CD4-positive, alpha-beta T cell treated with Interleukin-15 for 4 hours (primary cell): Measurements from ENCODE around the gene SYTL3.
A peak's percentile ranks its signal among the peaks of the same experiment; 100 is the strongest.
"Not testable (repeated sequence)": the region's sequence is repeated elsewhere in the genome, so short reads cannot be mapped to it uniquely, and the experiment has no call there.

Source experiments
- DNase-seq: peaks from one replicate; pipeline ENCODE4 v3.0.0-alpha.2; 2020; ENCODE audit warnings: low spot score

SYTL3 gene, protein sequence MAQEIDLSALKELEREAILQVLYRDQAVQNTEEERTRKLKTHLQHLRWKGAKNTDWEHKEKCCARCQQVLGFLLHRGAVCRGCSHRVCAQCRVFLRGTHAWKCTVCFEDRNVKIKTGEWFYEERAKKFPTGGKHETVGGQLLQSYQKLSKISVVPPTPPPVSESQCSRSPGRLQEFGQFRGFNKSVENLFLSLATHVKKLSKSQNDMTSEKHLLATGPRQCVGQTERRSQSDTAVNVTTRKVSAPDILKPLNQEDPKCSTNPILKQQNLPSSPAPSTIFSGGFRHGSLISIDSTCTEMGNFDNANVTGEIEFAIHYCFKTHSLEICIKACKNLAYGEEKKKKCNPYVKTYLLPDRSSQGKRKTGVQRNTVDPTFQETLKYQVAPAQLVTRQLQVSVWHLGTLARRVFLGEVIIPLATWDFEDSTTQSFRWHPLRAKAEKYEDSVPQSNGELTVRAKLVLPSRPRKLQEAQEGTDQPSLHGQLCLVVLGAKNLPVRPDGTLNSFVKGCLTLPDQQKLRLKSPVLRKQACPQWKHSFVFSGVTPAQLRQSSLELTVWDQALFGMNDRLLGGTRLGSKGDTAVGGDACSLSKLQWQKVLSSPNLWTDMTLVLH

GRCh38 chr6:158649289-158650143 is at the start of gene SYTL3:
Gene SYTL3 (plus strand): TSS chr6:158650054. CDS start chr6:158663269, 13,215 bp downstream.
- peak; percentile 86 for DNase-seq

- no peak for DNase-seq
Measured at GRCh38 chr6:158603261-158604047, 46.4 kb upstream of the SYTL3 start.

- no peak for DNase-seq
Measured at GRCh38 chr6:158604048-158604406, 45.8 kb upstream of the SYTL3 start.

GRCh38 chr6:158605266-158605878 is 44.5 kb upstream of the SYTL3 start:
- peak; percentile 47 for DNase-seq

DNA sequence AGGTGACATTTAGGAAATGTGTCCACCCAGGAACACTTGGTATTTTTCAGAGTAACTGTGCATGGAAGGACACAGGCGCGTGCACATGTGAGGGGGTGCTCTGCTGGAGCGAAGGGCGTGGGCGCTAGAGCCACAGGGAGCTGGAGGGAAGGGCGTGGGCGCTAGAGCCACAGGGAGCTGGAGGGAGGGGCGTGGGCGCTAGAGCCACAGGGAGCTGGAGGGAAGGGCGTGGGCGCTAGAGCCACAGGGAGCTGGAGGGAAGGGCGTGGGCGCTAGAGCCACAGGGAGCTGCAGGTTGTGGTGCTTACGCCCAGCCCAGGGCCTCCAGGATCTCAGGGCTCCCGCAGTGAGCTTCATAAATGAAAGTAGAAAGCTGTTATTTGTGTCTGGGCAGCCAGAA is 43.8 kb upstream of the SYTL3 start:
- DNase-seq = not testable (repeated sequence)

DNA sequence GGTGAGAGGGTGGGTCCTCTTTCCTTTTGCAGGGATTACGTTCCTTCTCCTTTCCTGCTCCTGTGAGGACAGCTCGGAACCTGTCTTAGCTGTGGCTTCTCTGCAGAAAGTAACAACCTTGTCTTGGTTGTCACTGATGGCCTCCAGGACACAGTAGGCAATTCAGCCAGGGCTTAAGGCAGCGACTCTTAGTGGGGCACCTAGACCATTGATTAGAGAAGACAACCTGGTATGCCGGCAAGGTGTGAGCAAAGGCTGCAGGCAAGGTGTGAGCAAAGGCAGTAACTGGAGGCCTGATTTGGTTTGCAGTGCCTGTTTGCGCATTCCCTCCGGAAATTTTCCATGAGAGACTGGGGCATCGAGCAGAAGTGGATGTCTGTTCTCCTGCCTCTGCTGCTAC is 42.9 kb upstream of the SYTL3 start:
- DNase-seq = no peak

DNA sequence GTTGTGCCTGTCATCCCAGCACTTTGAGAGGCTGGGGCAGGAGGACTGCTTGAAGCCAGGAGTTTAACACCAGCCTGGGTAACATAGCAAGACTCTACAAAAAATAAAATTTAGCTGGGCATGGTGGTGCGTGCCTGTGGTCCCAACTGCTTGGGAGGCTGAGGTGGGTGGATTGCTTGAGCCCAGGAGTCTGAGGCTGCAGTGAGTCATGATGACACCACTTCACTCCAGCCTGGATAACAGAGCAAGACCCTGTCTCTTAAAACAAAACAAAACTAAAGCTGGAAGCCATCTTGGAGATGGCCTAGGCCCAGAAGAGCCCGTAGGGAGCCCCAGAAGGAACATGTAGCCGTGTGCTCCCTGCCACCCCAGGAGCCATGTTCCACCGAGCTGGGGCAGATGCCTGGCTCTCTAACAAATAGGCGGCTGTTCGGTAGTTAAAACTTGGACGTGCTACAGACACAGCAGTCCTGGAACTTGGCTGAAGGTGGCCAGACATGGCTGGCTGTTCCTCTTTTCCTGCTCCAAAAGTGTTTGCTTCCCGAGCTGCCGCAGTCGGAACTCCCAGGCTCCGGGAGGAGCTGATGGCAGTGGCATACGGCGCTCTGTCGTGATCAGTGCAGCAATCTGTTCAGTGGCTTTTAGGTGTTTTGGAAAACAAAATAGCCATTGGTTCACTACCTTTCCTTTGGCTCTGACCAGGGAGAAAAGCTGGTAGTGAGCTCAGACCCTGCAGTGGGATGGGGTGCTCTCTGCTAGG is 42.3 kb upstream of the SYTL3 start:
- DNase-seq = no peak

- no peak for DNase-seq
Measured at GRCh38 chr6:158608221-158608620, 41.6 kb upstream of the SYTL3 start.

GRCh38 chr6:158609455-158610155 is 40.2 kb upstream of the SYTL3 start:
- no peak for DNase-seq

DNA sequence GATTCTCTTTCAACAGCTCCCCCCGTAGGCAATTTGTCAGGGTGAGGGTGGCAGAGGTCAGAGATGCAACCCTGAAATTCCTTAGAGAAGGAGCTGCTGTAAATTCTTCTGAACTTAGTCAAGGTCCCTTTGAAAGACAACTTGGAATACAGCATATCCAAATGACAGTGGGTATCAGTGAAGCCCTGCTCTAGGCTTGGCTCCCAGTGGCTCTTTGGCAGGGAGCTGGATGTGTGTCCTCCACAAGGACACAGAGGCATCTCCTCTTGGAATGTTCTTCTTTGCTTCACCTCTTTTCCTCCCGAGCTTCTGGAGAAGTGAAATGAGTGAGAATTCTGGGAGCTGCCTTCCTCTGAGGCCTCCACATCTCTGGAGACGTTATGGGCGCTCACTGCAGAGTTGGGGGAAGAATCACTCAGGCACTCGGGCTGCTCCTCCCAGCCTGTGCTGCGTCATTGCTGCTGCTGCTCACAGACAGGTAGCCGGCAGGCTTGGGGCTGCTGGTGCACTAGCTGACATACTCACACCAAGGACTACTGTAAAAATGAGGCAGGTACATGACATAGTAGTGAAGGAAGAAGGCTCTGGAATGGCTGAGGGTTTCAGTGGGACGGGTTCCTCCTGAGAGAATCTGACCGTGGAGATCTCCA is 39.4 kb upstream of the SYTL3 start:
- DNase-seq = no peak

DNA sequence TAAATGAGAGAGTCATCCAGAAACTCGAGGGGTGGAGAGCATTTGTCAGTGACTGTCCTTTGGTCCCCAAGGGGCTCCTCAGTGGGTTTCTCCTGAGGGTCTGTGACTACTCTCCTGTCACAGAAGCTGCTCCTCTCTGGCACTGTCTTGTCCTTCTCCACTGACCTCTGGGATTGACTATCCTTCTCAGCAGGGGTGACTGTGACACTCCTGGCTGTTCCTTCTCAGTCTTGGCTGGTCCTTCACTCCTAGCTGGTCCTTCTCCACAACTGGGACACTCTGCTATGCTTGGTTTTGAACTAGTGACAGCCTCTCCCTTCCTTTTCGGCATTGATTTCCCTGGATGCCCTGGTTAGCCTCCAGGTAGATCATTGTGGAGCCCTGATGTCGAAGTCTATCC is 38.8 kb upstream of the SYTL3 start:
- DNase-seq = no peak

GRCh38 chr6:158611541-158612370 is 38.1 kb upstream of the SYTL3 start:
- DNase-seq = no peak

DNA sequence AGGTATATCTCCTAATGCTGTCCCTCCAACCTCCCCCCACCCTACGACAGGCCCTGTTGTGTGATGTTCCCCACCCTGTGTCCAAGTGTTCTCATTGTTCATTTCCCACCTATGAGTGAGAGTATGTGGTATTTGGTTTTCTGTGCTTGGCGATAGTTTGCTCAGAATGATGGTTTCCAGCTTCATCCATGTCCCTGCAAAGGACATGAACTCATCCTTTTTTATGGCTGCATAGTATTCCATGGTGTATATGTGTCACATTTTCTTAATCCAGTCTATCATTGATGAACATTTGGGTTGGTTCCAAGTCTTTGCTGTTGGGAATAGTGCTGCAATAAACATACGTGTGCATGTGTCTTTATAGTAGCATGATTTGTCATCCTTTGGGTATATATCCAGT is 35.2 kb upstream of the SYTL3 start:
- DNase-seq = not testable (repeated sequence)

- DNase-seq = not testable (repeated sequence)
Measured at GRCh38 chr6:158618289-158618688, 31.6 kb upstream of the SYTL3 start.

DNA sequence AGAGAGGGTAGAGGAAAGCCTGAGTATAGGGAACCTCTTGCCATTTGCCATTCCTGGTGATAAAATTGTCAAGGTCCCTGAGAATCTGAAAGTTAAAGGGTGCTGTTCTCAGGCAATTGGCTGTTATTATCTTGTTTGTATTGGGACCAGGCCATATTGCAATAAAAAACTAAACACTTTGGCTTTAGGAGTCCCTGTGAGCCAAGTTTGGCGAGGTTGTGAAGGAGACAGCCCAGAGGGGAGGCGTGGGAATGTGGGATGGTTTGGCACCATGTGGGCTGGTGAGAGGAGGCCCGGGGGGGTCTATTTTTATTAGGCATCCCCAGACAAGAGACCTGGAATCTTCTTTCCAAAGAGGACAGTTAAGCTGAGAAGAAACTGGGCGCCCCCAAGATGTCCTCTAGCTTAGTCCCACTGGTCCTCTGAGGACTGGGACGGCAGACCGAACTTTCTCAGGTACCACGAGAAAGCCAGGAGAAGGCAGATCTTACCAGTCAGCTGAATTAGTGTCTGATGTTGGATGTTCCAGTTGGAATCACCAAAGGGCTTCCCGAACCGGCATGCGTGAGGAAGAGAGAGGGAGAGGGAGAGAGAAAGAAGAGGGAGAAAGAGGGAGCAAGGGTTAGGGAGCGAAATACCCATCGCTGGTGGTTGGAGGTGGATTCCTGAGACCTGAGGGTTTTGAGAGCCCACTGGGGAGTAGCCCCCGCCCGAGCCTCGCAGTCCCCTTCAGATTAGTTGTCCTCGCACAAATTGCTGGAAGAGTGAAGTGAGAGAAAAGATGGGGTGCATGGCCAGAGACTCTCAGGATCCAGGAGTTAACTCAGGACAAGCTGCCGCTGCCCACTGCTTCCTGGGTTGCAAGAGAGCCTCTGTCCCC is 29.7 kb upstream of the SYTL3 start:
- no peak for DNase-seq

DNA sequence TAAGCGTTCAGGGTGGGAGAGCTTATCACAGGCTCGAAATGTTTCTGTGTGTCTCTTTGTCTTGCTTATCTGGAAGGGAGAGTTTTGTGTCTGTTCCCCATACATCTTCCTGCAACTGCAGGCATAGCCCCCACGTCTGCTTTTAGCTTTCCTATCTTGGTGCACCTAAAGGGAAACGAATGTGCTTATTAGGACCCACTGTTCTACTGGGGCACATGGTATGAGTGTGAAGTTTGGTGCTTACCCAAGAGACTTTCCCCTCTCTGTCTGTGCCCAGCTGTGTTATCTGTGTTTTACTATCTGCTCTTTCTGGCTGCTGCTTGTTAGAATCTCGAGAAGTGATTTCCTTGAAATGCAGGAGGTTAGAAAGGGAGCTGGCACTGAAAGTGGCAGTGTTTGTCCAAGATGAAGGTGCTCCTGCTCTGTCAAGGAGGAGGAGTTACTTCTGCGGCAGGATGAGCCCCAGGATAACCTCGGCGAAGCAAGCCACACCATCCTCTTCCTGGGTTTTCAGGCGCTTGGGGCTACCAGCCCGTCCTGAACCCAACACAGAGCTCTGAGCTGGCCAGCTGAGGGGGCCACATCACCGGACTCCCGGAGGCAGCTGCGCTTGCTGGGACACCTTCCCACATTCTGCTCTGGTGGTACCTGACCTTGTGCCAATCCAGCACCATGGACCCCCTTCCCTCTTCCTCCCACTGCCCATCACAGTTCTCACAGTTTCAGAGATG is 28.7 kb upstream of the SYTL3 start:
- DNase-seq = no peak
